KMS-11 (cell line): ENCODE results near the gene RAB31.

Experiments used
- H2AFZ ChIP-seq: fragments of 200-600 bp; sonication (generic); 2 replicates; pipeline ENCODE4 v1.6.1; 2016; ENCODE audit warnings: antibody characterized with exemption, mixed run types, low read depth
- H3K27ac ChIP-seq: fragments of 200-600 bp; sonication (generic); 2 replicates; pipeline ENCODE4 v1.6.1; 2016; ENCODE audit warnings: mild to moderate bottlenecking, mixed run types
- H3K27me3 ChIP-seq: fragments of 200-600 bp; sonication (generic); 2 replicates; pipeline ENCODE4 v1.6.1; 2017; ENCODE audit warnings: mild to moderate bottlenecking, low read depth, mixed run types, moderate library complexity; ENCODE audit not compliant: insufficient read depth
- H3K36me3 ChIP-seq: fragments of 200-600 bp; sonication (generic); 2 replicates; pipeline ENCODE4 v1.6.1; 2017; ENCODE audit warnings: mild to moderate bottlenecking, mixed run types; ENCODE audit not compliant: insufficient read depth
- H3K4me1 ChIP-seq: fragments of 200-600 bp; sonication (generic); 2 replicates; pipeline ENCODE4 v1.6.1; 2016; ENCODE audit warnings: mild to moderate bottlenecking, low read depth, mixed run types; ENCODE audit not compliant: poor library complexity, severe bottlenecking
- H3K4me2 ChIP-seq: fragments of 200-600 bp; sonication (generic); 2 replicates; pipeline ENCODE4 v1.7.0; 2016; ENCODE audit warnings: mild to moderate bottlenecking, mixed run types
- H3K4me3 ChIP-seq: fragments of 200-600 bp; sonication (generic); IDR thresholded peaks from 2 replicates; pipeline ENCODE4 v1.6.1; 2017; ENCODE audit warnings: low read depth, low read length, mixed read lengths; ENCODE audit not compliant: insufficient read depth
- H3K79me2 ChIP-seq: fragments of 200-600 bp; sonication (generic); 2 replicates; pipeline ENCODE4 v1.6.1; 2016; ENCODE audit warnings: low read depth, mixed run types; ENCODE audit not compliant: insufficient read depth
- H3K9ac ChIP-seq: fragments of 200-600 bp; sonication (generic); 2 replicates; pipeline ENCODE4 v1.6.1; 2016; ENCODE audit warnings: mild to moderate bottlenecking, mixed run types
- H4K20me1 ChIP-seq: fragments of 200-600 bp; sonication (generic); 2 replicates; pipeline ENCODE4 v1.6.1; 2016; ENCODE audit warnings: mild to moderate bottlenecking, mixed run types; ENCODE audit not compliant: insufficient read depth
- CTCF ChIP-seq: fragments of 200-600 bp; sonication (generic); conservative IDR thresholded peaks from 2 replicates; pipeline ENCODE4 v1.6.1; 2017; ENCODE audit warnings: low read depth, mild to moderate bottlenecking, antibody characterized with exemption, low read length, moderate library complexity, mixed read lengths

The RAB31 gene

GRCh38 chr18:9741406-9741792 lies 33.3 kb downstream of the RAB31 start:
- Histone ChIP-seq H3K27ac (no peak overlapping the region), H3K9ac (no peak overlapping the region), H4K20me1 (no peaks in the 10 kb centered on the region), H3K79me2 (no peaks in the 10 kb centered on the region), H3K4me1 (no peaks in the 10 kb centered on the region), H3K4me3 (no peak overlapping the region), H2AFZ (no peak overlapping the region), H3K27me3 (no peaks in the 10 kb centered on the region), H3K4me2 (no peak overlapping the region), H3K36me3 (no peaks in the 10 kb centered on the region)
- TF ChIP-seq CTCF = no peak

- Histone ChIP-seq H3K9ac (no peak overlapping the region), H4K20me1 (no peaks in the 10 kb centered on the region), H3K27ac (no peak overlapping the region), H3K4me2 (no peak overlapping the region), H3K4me3 (no peak overlapping the region), H2AFZ (no peak overlapping the region), H3K27me3 (no peaks in the 10 kb centered on the region), H3K4me1 (no peaks in the 10 kb centered on the region), H3K79me2 (no peaks in the 10 kb centered on the region), H3K36me3 (no peaks in the 10 kb centered on the region)
- no peak for TF ChIP-seq CTCF
These were observed 33.9 kb downstream of the RAB31 start for GRCh38 chr18:9741793-9742523.

- no peak overlapping the region for H2AFZ ChIP-seq
- no peak for TF ChIP-seq CTCF
- no peaks in the 10 kb centered on the region for H4K20me1 ChIP-seq
- no peak overlapping the region for H3K9ac ChIP-seq
- H3K27ac ChIP-seq = no peak overlapping the region
- no peaks in the 10 kb centered on the region for H3K27me3 ChIP-seq
- no peaks in the 10 kb centered on the region for H3K36me3 ChIP-seq
- H3K4me1 ChIP-seq = no peaks in the 10 kb centered on the region
- H3K4me3 ChIP-seq = no peak overlapping the region
- no peak overlapping the region for H3K4me2 ChIP-seq
- no peaks in the 10 kb centered on the region for H3K79me2 ChIP-seq
These were observed 34.5 kb downstream of the RAB31 start for GRCh38 chr18:9742524-9743131.

GRCh38 chr18:9743200-9744016 lies 35.3 kb downstream of the RAB31 start:
- TF ChIP-seq CTCF = no peak
- H3K4me2 ChIP-seq = no peak overlapping the region
- no peaks in the 10 kb centered on the region for H3K79me2 ChIP-seq
- no peaks in the 10 kb centered on the region for H4K20me1 ChIP-seq
- H3K9ac ChIP-seq = no peak overlapping the region
- H3K4me3 ChIP-seq = no peak overlapping the region
- no peak overlapping the region for H2AFZ ChIP-seq
- H3K4me1 ChIP-seq = no peaks in the 10 kb centered on the region
- H3K27ac ChIP-seq = no peak overlapping the region
- no peaks in the 10 kb centered on the region for H3K36me3 ChIP-seq
- H3K27me3 ChIP-seq = no peaks in the 10 kb centered on the region
